Memory B cell (primary cell): Measurements from ENCODE around the gene CELF1.
"Not testable (repeated sequence)": the region's sequence is repeated elsewhere in the genome, so short reads cannot be mapped to it uniquely, and the experiment has no call there.

Experiments
- ATAC-seq: fragments of 150-1000 bp; cut with Tn5 transposase; 2 replicates; pipeline ENCODE4 v1.10.0; 2021; ENCODE audit warnings: low read depth, mild to moderate bottlenecking, moderate library complexity
- DNase-seq, 2 donors: peaks; one replicate each; pipeline ENCODE4 v3.0.0; 2022; ENCODE audit warnings: low spot score in 2 of 2
- H3K27ac Mint-ChIP-seq: one replicate; pipeline ENCODE4 v1.8.0; 2022; ENCODE audit warnings: mild to moderate bottlenecking, moderate library complexity, mixed read lengths
- H3K27me3 Mint-ChIP-seq: one replicate; pipeline ENCODE4 v1.8.0; 2022; ENCODE audit warnings: mixed read lengths
- H3K36me3 Mint-ChIP-seq: one replicate; pipeline ENCODE4 v1.8.0; 2022; ENCODE audit warnings: mild to moderate bottlenecking, mixed read lengths
- H3K4me1 Mint-ChIP-seq: one replicate; pipeline ENCODE4 v1.8.0; 2022; ENCODE audit warnings: mixed read lengths
- H3K4me3 Mint-ChIP-seq: one replicate; pipeline ENCODE4 v1.8.0; 2022; ENCODE audit warnings: mild to moderate bottlenecking, moderate library complexity, mixed read lengths
- H3K9me3 Mint-ChIP-seq: one replicate; pipeline ENCODE4 v1.8.0; 2022; ENCODE audit warnings: mixed read lengths

The CELF1 gene

GRCh38 chr11:47464483-47464882 lies 88.4 kb downstream of the CELF1 start:
- Mint-ChIP-seq H3K36me3 (peaks cover 18% of the 10 kb centered on the region), H3K27ac (no peak overlapping the region), H3K4me1 (peaks cover 8% of the 10 kb centered on the region)

DNA sequence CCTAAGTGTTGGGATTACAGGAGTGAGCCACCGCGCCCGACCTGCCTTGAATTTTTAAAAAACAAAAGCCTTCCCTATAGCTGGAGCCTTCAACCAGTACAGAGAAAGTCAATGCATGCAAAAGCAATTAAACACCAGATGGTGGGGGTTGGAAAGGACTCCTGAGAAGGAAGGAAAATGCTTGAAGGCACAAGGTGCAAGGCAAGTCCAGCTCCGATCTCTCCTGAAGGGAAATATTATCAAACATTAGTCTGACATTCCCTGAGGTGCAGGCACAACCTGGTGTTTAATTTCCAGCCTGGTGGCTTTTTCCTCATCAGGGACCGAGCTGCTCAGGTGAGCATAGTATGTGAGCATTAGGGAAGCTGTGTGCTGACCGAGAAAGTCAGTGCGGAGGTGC lies 91.1 kb downstream of the CELF1 start:
- Mint-ChIP-seq H3K36me3 (peaks cover 3% of the 10 kb centered on the region), H3K4me1 (peaks cover 4% of the 10 kb centered on the region), H3K9me3 (no peaks in the 10 kb centered on the region), H3K4me3 (no peak overlapping the region), H3K27ac (peak overlapping the region; percentile 29), H3K27me3 (no peaks in the 10 kb centered on the region)
- ATAC-seq (no peak), DNase-seq (no peak)

More at GRCh38 chr11:47464483-47464882, 88.4 kb downstream of the CELF1 start:
- DNase-seq (no peak), ATAC-seq (no peak)
- Mint-ChIP-seq H3K27me3 (no peaks in the 10 kb centered on the region), H3K9me3 (no peaks in the 10 kb centered on the region), H3K4me3 (no peak overlapping the region)

GRCh38 chr11:47460571-47461235 lies 92.2 kb downstream of the CELF1 start:
- no peak for ATAC-seq
- peak overlapping the region; percentile 56 for H3K27ac Mint-ChIP-seq
- H3K4me3 Mint-ChIP-seq = no peak overlapping the region
- no peak for DNase-seq
- H3K4me1 Mint-ChIP-seq = peaks cover 4% of the 10 kb centered on the region
- peaks cover 3% of the 10 kb centered on the region for H3K36me3 Mint-ChIP-seq
- H3K27me3 Mint-ChIP-seq = no peaks in the 10 kb centered on the region
- no peaks in the 10 kb centered on the region for H3K9me3 Mint-ChIP-seq

DNA sequence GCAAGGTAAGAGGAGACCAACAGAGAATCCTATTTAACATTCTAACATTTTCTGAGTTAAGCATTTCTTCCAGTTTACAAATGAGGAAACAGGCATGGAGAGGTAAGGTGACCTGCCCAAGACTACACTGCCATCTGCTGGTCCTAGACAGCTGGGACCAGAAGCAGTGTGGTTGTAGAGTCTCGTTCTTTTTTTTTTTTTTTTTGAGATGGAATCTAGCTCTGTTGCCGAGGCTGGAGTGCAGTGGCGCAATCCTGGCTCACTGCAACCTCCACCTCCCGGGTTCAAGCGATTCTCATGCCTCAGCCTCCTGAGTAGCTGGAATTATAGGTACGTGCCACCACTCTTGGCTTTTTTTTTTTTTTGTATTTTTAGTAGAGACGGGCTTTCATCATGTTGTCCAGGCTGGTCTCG lies 98.7 kb downstream of the CELF1 start:
- H3K4me3 Mint-ChIP-seq, H3K36me3 Mint-ChIP-seq, H3K4me1 Mint-ChIP-seq, H3K27ac Mint-ChIP-seq, H3K27me3 Mint-ChIP-seq, H3K9me3 Mint-ChIP-seq: not testable (repeated sequence)
- ATAC-seq = peak; percentile 100
- DNase-seq = peak; percentile 54 to 73

GRCh38 chr11:47453365-47453764 lies 99.6 kb downstream of the CELF1 start:
- ATAC-seq (no peak), DNase-seq (no peak)
- Mint-ChIP-seq H3K27ac (no peak overlapping the region), H3K4me3 (no peak overlapping the region), H3K36me3 (no peaks in the 10 kb centered on the region), H3K27me3 (no peaks in the 10 kb centered on the region), H3K9me3 (no peaks in the 10 kb centered on the region), H3K4me1 (peaks cover 2% of the 10 kb centered on the region)

DNA sequence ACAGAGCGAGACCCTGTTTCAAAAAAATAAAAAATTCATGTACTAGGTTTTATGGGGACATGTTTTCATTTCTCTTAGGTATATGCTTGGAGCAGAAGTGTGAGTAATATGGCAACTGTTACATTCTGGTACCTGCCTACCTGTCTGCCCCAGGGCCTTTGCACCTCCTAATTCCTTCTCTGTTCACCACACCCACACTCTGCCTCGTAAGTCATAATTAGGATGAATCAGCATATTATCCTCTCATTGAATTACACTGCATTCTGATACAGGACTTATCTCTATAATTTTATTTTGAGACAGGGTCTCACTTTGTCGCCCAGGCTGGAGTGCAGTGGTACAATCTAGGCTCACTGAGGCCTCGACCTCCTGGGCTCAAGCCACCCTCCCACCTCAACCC lies 100.9 kb downstream of the CELF1 start:
- Mint-ChIP-seq H3K27ac (no peak overlapping the region), H3K27me3 (no peaks in the 10 kb centered on the region), H3K4me3 (no peak overlapping the region), H3K36me3 (no peaks in the 10 kb centered on the region), H3K4me1 (peaks cover 2% of the 10 kb centered on the region), H3K9me3 (no peaks in the 10 kb centered on the region)
- DNase-seq (no peak), ATAC-seq (no peak)

DNA sequence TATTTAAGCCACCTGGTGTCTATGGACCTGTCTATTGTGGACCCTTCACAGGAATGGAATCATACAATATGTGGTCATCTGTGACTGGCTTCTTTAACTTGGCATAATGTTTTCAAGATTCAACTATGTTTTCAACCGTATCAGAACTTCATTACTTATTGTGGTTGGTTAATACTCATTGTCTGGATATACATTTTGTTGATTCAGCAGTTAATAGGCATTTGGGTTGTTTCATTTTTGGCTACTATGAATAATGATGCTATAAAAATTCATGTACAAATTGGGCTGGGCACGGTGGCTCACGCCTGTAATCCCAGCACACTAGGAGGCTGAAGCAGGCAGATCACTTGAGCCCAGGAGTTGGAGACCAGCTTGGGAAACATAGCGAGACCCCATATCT lies 101.5 kb downstream of the CELF1 start:
- Mint-ChIP-seq H3K4me3 (no peak overlapping the region), H3K4me1 (peaks cover 2% of the 10 kb centered on the region), H3K27me3 (no peaks in the 10 kb centered on the region), H3K9me3 (no peaks in the 10 kb centered on the region), H3K27ac (no peak overlapping the region), H3K36me3 (no peaks in the 10 kb centered on the region)
- ATAC-seq (no peak), DNase-seq (no peak)

- Mint-ChIP-seq H3K36me3 (no peaks in the 10 kb centered on the region), H3K9me3 (no peaks in the 10 kb centered on the region), H3K4me3 (no peak overlapping the region), H3K27me3 (no peaks in the 10 kb centered on the region), H3K27ac (no peak overlapping the region), H3K4me1 (peaks cover 2% of the 10 kb centered on the region)
- no peak for ATAC-seq
- DNase-seq = no peak
These were observed 103.4 kb downstream of the CELF1 start for GRCh38 chr11:47449541-47449940.

- no peak within 1 kb of the TSS for H3K4me3 Mint-ChIP-seq
- no peaks in the 10 kb centered on the region for H3K36me3 Mint-ChIP-seq
- DNase-seq = no peak
- no peaks in the 10 kb centered on the region for H3K4me1 Mint-ChIP-seq
- no peaks in the 10 kb centered on the region for H3K27me3 Mint-ChIP-seq
- no peak for ATAC-seq
- H3K9me3 Mint-ChIP-seq = no peaks in the 10 kb centered on the region
- no peak within 1 kb of the TSS for H3K27ac Mint-ChIP-seq
These were observed 104.1 kb downstream of the CELF1 start, which contains the start of gene RAPSN for GRCh38 chr11:47448566-47449427. Gene RAPSN (minus strand): TSS chr11:47449136. CDS start chr11:47448964, 172 bp downstream.

DNA sequence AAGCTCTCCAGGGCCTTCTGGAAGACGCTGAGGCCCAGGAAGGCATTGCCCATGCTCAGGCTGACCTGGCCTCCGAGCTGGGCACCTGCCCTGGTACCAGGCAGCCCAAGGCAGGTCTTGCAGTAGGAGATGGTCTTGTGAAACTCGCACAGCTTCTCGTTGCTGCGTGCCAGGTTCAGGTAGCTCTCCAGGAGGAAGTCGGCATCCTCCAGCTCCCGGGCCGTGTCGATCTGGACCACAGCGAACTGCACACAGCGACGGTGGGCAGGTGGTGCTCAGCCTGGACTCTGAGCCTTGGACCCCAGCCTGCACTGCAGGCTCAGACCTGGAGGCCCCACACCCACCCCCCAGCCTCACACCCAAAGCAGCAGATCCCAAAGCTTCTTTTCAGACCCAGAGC lies 105.0 kb downstream of the CELF1 start:
- Mint-ChIP-seq H3K27ac (no peak overlapping the region), H3K4me3 (no peak overlapping the region), H3K4me1 (no peaks in the 10 kb centered on the region), H3K36me3 (no peaks in the 10 kb centered on the region), H3K27me3 (no peaks in the 10 kb centered on the region), H3K9me3 (no peaks in the 10 kb centered on the region)
- no peak for ATAC-seq
- no peak for DNase-seq

- H3K27me3 Mint-ChIP-seq = no peaks in the 10 kb centered on the region
- no peaks in the 10 kb centered on the region for H3K36me3 Mint-ChIP-seq
- H3K4me3 Mint-ChIP-seq = no peak overlapping the region
- no peak for DNase-seq
- no peak overlapping the region for H3K27ac Mint-ChIP-seq
- ATAC-seq = no peak
- H3K9me3 Mint-ChIP-seq = no peaks in the 10 kb centered on the region
- H3K4me1 Mint-ChIP-seq = no peaks in the 10 kb centered on the region
These were observed 106.1 kb downstream of the CELF1 start for GRCh38 chr11:47446833-47447232.

- H3K27me3 Mint-ChIP-seq = no peaks in the 10 kb centered on the region
- no peaks in the 10 kb centered on the region for H3K9me3 Mint-ChIP-seq
- no peak for ATAC-seq
- no peaks in the 10 kb centered on the region for H3K4me1 Mint-ChIP-seq
- DNase-seq = no peak
- H3K27ac Mint-ChIP-seq = no peak overlapping the region
- no peaks in the 10 kb centered on the region for H3K36me3 Mint-ChIP-seq
- H3K4me3 Mint-ChIP-seq = no peak overlapping the region
These were observed 107.1 kb downstream of the CELF1 start for GRCh38 chr11:47445840-47446239.

DNA sequence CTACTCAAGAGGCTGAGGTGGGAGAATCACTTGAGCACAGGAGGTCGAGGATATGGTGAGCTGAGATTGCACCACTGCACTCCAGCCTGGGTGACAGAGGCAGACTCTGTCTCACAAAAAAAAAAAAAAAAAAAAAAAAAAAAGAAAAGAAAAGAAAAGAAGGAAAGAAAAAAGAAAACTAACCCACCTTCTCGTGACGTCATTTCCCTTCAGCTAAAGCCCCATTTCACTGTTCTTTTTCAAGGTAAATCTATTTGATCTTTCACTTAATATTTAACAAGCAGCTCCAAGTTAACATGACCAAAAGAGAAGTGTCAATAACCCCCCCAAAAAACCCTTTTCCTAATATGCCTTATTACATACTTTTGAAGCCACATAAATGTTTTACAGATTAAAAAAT lies 109.1 kb downstream of the CELF1 start:
- Mint-ChIP-seq H3K9me3 (no peaks in the 10 kb centered on the region), H3K36me3 (no peaks in the 10 kb centered on the region), H3K27ac (no peak overlapping the region), H3K4me3 (no peak overlapping the region), H3K4me1 (no peaks in the 10 kb centered on the region), H3K27me3 (no peaks in the 10 kb centered on the region)
- DNase-seq (no peak), ATAC-seq (no peak)

- DNase-seq = no peak
- Mint-ChIP-seq H3K27me3 (no peaks in the 10 kb centered on the region), H3K4me3 (no peak overlapping the region), H3K27ac (no peak overlapping the region), H3K4me1 (no peaks in the 10 kb centered on the region), H3K9me3 (no peaks in the 10 kb centered on the region), H3K36me3 (no peaks in the 10 kb centered on the region)
- ATAC-seq = no peak
These were observed 109.8 kb downstream of the CELF1 start for GRCh38 chr11:47443028-47443700.
